ENCODE measurements around the gene NDUFB2. TPM values are rescaled to one million over a fixed set of nuclear protein-coding genes. Genes with fewer than 3 reads are reported as not detected.

The NDUFB2 gene
- total and polyA plus RNA-seq, 9 of the 15 experiments (the other 6 are each of a cell fraction or from before 2014, with no cell fraction given) = 220 to 2,075 (median 320) TPM

- FAIRE-seq (no peak), DNase-seq (ENCODE audit: extremely low read depth in 1 of 4, low spot score in 3 of 4) (no peak), ATAC-seq (no peak)
- WGBS (ENCODE audit: insufficient coverage, low coverage, missing lambda C conversion rate) = 66% methylated on average over 6 of the region's 6 CpGs
- Histone ChIP-seq H3K4me3 (no peak overlapping the region), H3K9me1 (ENCODE audit: control insufficient read depth, insufficient read depth, low read length) (peaks cover 3% of the 10 kb centered on the region), H4K20me1 (replicated peaks; ENCODE audit: control insufficient read depth, insufficient read depth, low read length) (0 out of 2 replicates have a peak, but pooled peaks cover 5% of the 10 kb centered on the region), H3K27me3 (ENCODE audit: control insufficient read depth in 2 of 2, insufficient read depth in 2 of 2, low read length in 2 of 2) (no peaks in the 10 kb centered on the region; a peak in 1 of 5 replicates), H3K36me3 (ENCODE audit: control insufficient read depth, insufficient read depth, low read length) (peaks cover 12% of the 10 kb centered on the region; the same call in 2 of the 3 replicates), H3K9ac (ENCODE audit: insufficient read depth in 1 of 2, low read depth in 2 of 2, low read length in 2 of 2) (no peak overlapping the region), H3K27ac (ENCODE audit: extremely low read depth, low read depth, low read length) (no peak overlapping the region), H3K9me3 (replicated peaks; ENCODE audit: control insufficient read depth, insufficient read depth, low read depth, low read length) (no peaks in the 10 kb centered on the region), H3K4me1 (replicated peaks in 1 of 2; ENCODE audit: control insufficient read depth in 2 of 2, insufficient read depth in 2 of 2, low read length in 2 of 2) (peaks cover 18 to 36% of the 10 kb centered on the region in 2 experiments; a peak in 3 of 5 replicates), H3K79me2 (ENCODE audit: control insufficient read depth, insufficient read depth, low read length) (peaks cover 28% of the 10 kb centered on the region), H2AFZ (ENCODE audit: low read depth, low read length) (no peak overlapping the region), H3K4me2 (ENCODE audit: insufficient read depth, low read length) (no peak overlapping the region)
- BruUV-seq (replicated peaks) = no TSS peak
- intact Hi-C loops (cut with micrococcal nuclease) = loop anchor here (10.0 kb wide), 1 partner anchor 230 kb away; the partner anchor contains the start of gene BRAF
- ChIA-PET CTCF (ENCODE audit: low intra/inter-chr PET ratio) (interaction anchor here (0.6 kb wide), 1 partner anchor 219 kb away, joined by 3 read pairs; no protein-coding TSS in a partner anchor), POLR2A (interaction anchor here (0.9 to 1.1 kb wide), 2 partner anchors 8 kb away, joined by 3 to 4 read pairs; no protein-coding TSS in a partner anchor)
- in situ Hi-C loops (cut with MboI) = no loop called here
- TF ChIP-seq ZNF431 (CRISPR knock-in tag; IDR thresholded peaks at IDR 0.05) (no peak), HNRNPH1 (optimal IDR thresholded peaks at IDR 0.05; ENCODE audit: low read depth, low read length) (no peak), ZBTB40 (IDR thresholded peaks at IDR 0.05) (no peak), ZBTB40 (CRISPR knock-in tag; IDR thresholded peaks at IDR 0.05) (no peak), SNAPC5 (CRISPR knock-in tag; IDR thresholded peaks at IDR 0.05) (no peak), SP1 (CRISPR knock-in tag; IDR thresholded peaks at IDR 0.05) (no peak), ZNF3 (CRISPR knock-in tag; IDR thresholded peaks at IDR 0.05) (no peak), MAZ (CRISPR knock-in tag; conservative IDR thresholded peaks at IDR 0.05 in 1 of 2, IDR thresholded peaks at IDR 0.05 in 1 of 2) (no peak), ZNF277 (CRISPR knock-in tag; IDR thresholded peaks at IDR 0.05; ENCODE audit: borderline replicate concordance) (no peak), MAFG (tag; conservative IDR thresholded peaks at IDR 0.05) (no peak)
Measured at GRCh38 chr7:140694592-140694991, 1.9 kb upstream of the NDUFB2 start.

Measured in K562 (cell line).